SU-DHL-6 (cell line): Measurements from ENCODE around the gene NOS1AP.

Source experiments
- CTCF ChIP-seq: fragments of 200-600 bp; sonication (generic); IDR thresholded peaks from one replicate; pipeline ENCODE4 v1.5.1; 2017; ENCODE audit warnings: antibody characterized with exemption, mild to moderate bottlenecking, low read length, moderate library complexity; ENCODE audit not compliant: insufficient read depth, poor library complexity, severe bottlenecking
- EZH2phosphoT487 ChIP-seq: fragments of 200-600 bp; sonication (generic), shearing (Covaris generic); conservative IDR thresholded peaks from 2 replicates; pipeline ENCODE4 v1.6.1; 2018; ENCODE audit warnings: mild to moderate bottlenecking, antibody characterized with exemption, low read length, moderate library complexity, mixed read lengths

GRCh38 chr1:162197041-162197531 lies 127.6 kb downstream of the NOS1AP start:
- no peak for TF ChIP-seq CTCF
- TF ChIP-seq EZH2phosphoT487 = no peak
